GM06990 (cell line): ENCODE results near the gene ADARB2.
A peak's percentile ranks its signal among the peaks of the same experiment; 100 is the strongest.

Experiments
- DNase-seq: peaks from one replicate; pipeline ENCODE4 v3.0.0-alpha.2; 2011; ENCODE audit not compliant: insufficient read length; ENCODE audit errors: extremely low read depth
- H3K27me3 ChIP-seq: replicated peaks from 2 replicates; pipeline ENCODE4 v1.6.0; 2011; ENCODE audit warnings: low read length; ENCODE audit not compliant: control insufficient read depth, insufficient read depth
- H3K36me3 ChIP-seq: 2 replicates; pipeline ENCODE4 v1.5.1; 2011; ENCODE audit warnings: low read length; ENCODE audit not compliant: control insufficient read depth, insufficient read depth
- H3K4me3 ChIP-seq: replicated peaks from 2 replicates; pipeline ENCODE4 v1.5.1; 2011; ENCODE audit warnings: low read depth, mild to moderate bottlenecking, control low read depth, low read length
- CTCF ChIP-seq: IDR thresholded peaks from 2 replicates; pipeline ENCODE4 v1.5.1; 2011; ENCODE audit warnings: low read length, control low read depth, mild to moderate bottlenecking, inconsistent platforms; ENCODE audit not compliant: insufficient read depth, poor library complexity, severe bottlenecking

Gene ADARB2

GRCh38 chr10:1300218-1300617, 437.1 kb downstream of the ADARB2 start:
- TF ChIP-seq CTCF, result no peak
- Histone ChIP-seq H3K27me3 (no peaks in the 10 kb centered on the region), H3K4me3 (no peak overlapping the region), H3K36me3 (no peaks in the 10 kb centered on the region)
- no peak for DNase-seq

DNA sequence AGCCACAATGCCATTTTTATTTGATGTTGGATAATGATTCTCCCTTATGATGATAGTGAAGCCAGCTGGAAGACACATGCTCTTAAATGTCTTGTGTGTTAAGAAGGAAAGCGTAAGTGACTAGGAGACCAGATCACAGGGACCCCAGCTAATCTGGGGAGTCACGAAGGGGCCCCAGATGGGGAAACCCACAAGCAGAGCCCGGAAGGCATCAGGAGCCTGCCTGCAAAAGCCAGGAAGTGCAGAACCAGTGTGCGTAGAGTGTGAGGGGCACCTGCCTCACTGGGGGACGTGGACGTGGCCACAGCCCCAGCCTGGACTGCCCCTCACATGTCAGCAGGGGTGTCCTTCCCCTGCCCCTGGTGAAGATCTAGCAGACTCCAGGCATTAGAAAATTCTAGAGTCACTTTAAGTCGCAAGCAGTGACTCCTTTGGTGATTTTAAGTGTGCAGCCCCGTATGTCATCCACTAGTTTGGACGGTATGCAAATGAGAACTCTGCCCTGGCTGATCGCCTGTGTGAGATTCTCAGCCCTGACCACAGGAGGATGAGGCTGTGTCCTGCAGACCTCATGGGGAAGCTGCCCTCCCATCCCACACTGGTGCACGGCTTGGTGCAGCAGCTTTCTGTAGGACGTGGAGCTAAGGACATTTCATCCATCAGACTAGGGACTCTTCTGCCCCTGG, 438.1 kb downstream of the ADARB2 start:
- no peak for TF ChIP-seq CTCF
- DNase-seq, result no peak
- Histone ChIP-seq H3K4me3 (no peak overlapping the region), H3K36me3 (no peaks in the 10 kb centered on the region), H3K27me3 (no peaks in the 10 kb centered on the region)

GRCh38 chr10:1297566-1298301, 439.6 kb downstream of the ADARB2 start:
- DNase-seq, result no peak
- no peaks in the 10 kb centered on the region for H3K27me3 ChIP-seq
- no peaks in the 10 kb centered on the region for H3K36me3 ChIP-seq
- peak; percentile 9 for TF ChIP-seq CTCF
- H3K4me3 ChIP-seq, result no peak overlapping the region

GRCh38 chr10:1295756-1296480, 441.4 kb downstream of the ADARB2 start:
- no peaks in the 10 kb centered on the region for H3K27me3 ChIP-seq
- no peak overlapping the region for H3K4me3 ChIP-seq
- H3K36me3 ChIP-seq, result no peaks in the 10 kb centered on the region
- DNase-seq, result no peak
- no peak for TF ChIP-seq CTCF

DNA sequence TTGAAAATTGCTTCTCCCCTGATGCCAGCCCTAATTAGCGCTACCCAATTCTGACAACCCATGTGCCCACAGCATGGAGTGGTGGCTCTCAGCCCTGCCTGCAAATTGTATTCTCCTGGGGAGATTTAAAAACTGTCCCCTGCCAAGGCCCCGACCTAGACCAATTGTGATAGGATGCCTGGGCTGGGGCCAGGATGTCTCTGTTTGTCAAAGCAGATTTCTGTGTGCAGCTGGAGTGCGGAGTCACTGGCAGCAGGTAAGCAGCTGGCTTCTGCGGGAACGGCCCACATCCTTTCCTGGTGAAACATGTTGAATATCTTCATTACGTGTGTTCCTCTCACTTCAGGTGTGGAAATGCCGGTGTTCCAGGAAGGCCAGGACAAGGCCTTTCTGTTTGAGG, 442.6 kb downstream of the ADARB2 start:
- Histone ChIP-seq H3K27me3 (no peaks in the 10 kb centered on the region), H3K4me3 (no peak overlapping the region), H3K36me3 (no peaks in the 10 kb centered on the region)
- no peak for TF ChIP-seq CTCF
- DNase-seq, result no peak
